HUES6 (cell line): ENCODE measurements around the gene IFT20.

Experiments used
- H3K27ac ChIP-seq: 2 replicates; pipeline ENCODE4 v1.7.0; 2013; ENCODE audit warnings: low read depth, mild to moderate bottlenecking, low read length, inconsistent platforms
- H3K27me3 ChIP-seq: 2 replicates; pipeline ENCODE4 v1.6.1; 2013; ENCODE audit warnings: low read length; ENCODE audit not compliant: control insufficient read depth, insufficient read depth
- H3K36me3 ChIP-seq: 2 replicates; pipeline ENCODE4 v1.6.1; 2013; ENCODE audit warnings: low read length; ENCODE audit not compliant: control insufficient read depth, insufficient read depth
- H3K4me1 ChIP-seq: 2 replicates; pipeline ENCODE4 v1.6.1; 2013; ENCODE audit warnings: low read length; ENCODE audit not compliant: control insufficient read depth, insufficient read depth
- H3K4me3 ChIP-seq: 2 replicates; pipeline ENCODE4 v1.5.1; 2013; ENCODE audit warnings: low read depth, low read length
- H3K9ac ChIP-seq: one replicate; pipeline ENCODE4 v1.6.1; 2013; ENCODE audit warnings: mild to moderate bottlenecking, low read length
- H3K9me3 ChIP-seq: 2 replicates; pipeline ENCODE4 v1.6.1; 2013; ENCODE audit warnings: low read depth, low read length; ENCODE audit not compliant: control insufficient read depth, insufficient read depth

IFT20 gene, protein sequence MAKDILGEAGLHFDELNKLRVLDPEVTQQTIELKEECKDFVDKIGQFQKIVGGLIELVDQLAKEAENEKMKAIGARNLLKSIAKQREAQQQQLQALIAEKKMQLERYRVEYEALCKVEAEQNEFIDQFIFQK

DNA sequence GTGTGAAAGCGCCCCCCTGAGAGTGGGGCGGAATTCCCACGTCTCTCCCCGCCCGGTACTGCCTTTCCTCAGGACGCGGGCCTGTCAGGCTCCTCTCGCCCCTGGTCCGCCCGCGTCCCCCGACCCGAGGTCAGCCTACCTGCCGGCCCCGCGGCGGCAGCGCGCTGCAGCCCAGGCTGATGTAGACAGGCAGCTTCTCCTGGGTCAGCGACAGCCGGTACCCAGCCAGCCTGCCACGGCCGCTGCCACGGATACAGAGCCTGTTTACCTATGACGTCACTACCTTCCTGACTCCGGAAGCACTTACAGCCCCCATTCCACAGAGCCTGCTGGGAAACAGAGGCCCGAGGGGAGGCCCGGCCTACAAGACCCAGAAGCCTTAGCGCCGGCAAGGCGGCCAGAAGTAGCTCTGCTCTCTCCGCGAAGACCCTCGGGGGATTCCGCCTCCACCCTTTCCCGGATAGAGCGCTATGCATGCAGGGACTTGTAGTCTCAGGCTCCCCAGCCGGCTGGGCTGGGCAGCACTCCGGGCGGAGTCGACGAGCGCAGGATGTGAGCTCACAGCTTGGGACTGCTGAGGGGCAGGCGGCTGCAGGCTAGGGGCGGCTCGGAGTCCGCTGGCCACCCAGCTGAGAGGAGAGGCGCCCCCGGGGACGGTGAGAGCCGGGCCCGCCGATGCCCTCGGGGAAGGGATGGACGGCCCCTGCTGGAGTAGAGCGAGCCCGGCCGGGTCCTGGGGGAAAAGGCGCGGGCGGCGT lies at the start of gene IFT20, which contains the start of gene TNFAIP1:
Gene IFT20 (minus strand): TSS at position 272 of the 758 bp plus-strand sequence. CDS start 3,487 bp downstream, outside the sequence.
Gene TNFAIP1 (plus strand): TSS at position 561 of the 758 bp plus-strand sequence. CDS start 3,761 bp downstream, outside the sequence.
- peak within 1 kb of the TSS; percentile 62 for H3K27ac ChIP-seq
- H3K4me1 ChIP-seq = peaks cover 13% of the 10 kb centered on the region
- H3K27me3 ChIP-seq = no peaks in the 10 kb centered on the region
- peak within 1 kb of the TSS; percentile 92 for H3K9ac ChIP-seq
- H3K4me3 ChIP-seq = peak within 1 kb of the TSS; percentile 93
- peaks cover 32% of the 10 kb centered on the region for H3K36me3 ChIP-seq
- H3K9me3 ChIP-seq = no peaks in the 10 kb centered on the region

DNA sequence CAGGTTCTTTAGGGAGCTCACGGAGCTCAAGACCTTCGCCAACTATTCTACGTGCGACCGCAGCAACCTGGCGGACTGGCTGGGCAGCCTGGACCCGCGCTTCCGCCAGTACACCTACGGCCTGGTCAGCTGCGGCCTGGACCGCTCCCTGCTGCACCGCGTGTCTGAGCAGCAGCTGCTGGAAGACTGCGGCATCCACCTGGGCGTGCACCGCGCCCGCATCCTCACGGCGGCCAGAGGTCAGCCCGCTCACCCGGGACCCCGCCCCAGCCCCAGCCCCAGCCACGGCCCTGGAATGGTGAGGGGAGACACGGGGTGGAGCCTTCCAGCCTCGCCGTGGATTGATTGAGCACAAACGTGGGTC lies 49.7 kb upstream of the IFT20 start:
- H3K9ac ChIP-seq = no peak overlapping the region
- H3K36me3 ChIP-seq = no peaks in the 10 kb centered on the region; the same call in 1 of the 2 replicates
- H3K27ac ChIP-seq = no peak overlapping the region
- H3K4me3 ChIP-seq = peak overlapping the region; percentile 69
- peaks cover 69% of the 10 kb centered on the region for H3K27me3 ChIP-seq
- no peaks in the 10 kb centered on the region for H3K9me3 ChIP-seq
- peaks cover 3% of the 10 kb centered on the region; the same call in 1 of the 2 replicates for H3K4me1 ChIP-seq

DNA sequence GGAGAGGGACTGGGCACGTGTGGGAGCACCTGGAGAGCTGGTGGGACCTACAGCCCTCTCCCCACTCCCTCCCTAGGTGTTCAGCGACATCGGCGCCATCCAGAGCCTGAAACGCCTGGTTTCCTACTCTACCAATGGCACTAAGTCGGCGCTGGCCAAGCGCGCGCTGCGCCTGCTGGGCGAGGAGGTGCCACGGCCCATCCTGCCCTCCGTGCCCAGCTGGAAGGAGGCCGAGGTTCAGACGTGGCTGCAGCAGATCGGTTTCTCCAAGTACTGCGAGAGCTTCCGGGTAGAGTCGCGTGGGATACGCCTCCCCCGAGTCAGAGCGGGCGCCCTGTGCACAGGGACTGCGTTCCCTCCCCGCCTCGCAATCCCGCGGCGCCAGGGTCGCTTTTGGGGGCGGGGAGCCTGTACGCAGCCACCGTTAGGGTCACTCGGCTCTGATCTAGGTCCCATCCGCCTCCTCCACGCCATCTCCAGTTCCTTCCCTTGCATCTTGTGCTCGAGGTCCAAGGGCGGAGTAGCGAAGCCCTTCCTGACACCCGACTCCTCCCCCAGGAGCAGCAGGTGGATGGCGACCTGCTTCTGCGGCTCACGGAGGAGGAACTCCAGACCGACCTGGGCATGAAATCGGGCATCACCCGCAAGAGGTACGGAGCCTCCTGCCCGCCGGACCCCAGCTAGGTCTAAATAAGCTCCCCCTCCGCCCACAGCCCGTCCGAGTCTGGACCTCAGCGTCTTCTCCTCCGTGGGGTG lies 49.2 kb upstream of the IFT20 start:
- H3K27me3 ChIP-seq = peaks cover 75% of the 10 kb centered on the region
- peak overlapping the region; percentile 69 for H3K4me3 ChIP-seq
- no peaks in the 10 kb centered on the region for H3K9me3 ChIP-seq
- no peak overlapping the region for H3K27ac ChIP-seq
- peak overlapping the region; percentile 40 for H3K9ac ChIP-seq
- no peaks in the 10 kb centered on the region; the same call in 1 of the 2 replicates for H3K36me3 ChIP-seq
- peaks cover 3% of the 10 kb centered on the region; the same call in 1 of the 2 replicates for H3K4me1 ChIP-seq

DNA sequence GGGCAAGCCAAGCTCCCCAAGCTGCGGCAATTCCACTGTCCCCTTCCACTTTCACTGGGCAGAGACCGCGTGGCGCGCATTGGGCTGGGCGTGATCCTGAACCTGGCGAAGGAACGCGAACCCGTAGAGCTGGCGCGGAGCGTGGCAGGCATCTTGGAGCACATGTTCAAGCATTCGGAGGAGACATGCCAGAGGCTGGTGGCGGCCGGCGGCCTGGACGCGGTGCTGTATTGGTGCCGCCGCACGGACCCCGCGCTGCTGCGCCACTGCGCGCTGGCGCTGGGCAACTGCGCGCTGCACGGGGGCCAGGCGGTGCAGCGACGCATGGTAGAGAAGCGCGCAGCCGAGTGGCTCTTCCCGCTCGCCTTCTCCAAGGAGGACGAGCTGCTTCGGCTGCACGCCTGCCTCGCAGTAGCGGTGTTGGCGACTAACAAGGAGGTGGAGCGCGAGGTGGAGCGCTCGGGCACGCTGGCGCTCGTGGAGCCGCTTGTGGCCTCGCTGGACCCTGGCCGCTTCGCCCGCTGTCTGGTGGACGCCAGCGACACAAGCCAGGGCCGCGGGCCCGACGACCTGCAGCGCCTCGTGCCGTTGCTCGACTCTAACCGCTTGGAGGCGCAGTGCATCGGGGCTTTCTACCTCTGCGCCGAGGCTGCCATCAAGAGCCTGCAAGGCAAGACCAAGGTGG lies 46.0 kb upstream of the IFT20 start:
- Histone ChIP-seq H3K4me1 (peaks cover 3% of the 10 kb centered on the region; the same call in 1 of the 2 replicates), H3K4me3 (peak overlapping the region; percentile 55), H3K36me3 (no peaks in the 10 kb centered on the region), H3K27ac (no peak overlapping the region), H3K27me3 (peaks cover 79% of the 10 kb centered on the region), H3K9me3 (no peaks in the 10 kb centered on the region), H3K9ac (no peak overlapping the region)

DNA sequence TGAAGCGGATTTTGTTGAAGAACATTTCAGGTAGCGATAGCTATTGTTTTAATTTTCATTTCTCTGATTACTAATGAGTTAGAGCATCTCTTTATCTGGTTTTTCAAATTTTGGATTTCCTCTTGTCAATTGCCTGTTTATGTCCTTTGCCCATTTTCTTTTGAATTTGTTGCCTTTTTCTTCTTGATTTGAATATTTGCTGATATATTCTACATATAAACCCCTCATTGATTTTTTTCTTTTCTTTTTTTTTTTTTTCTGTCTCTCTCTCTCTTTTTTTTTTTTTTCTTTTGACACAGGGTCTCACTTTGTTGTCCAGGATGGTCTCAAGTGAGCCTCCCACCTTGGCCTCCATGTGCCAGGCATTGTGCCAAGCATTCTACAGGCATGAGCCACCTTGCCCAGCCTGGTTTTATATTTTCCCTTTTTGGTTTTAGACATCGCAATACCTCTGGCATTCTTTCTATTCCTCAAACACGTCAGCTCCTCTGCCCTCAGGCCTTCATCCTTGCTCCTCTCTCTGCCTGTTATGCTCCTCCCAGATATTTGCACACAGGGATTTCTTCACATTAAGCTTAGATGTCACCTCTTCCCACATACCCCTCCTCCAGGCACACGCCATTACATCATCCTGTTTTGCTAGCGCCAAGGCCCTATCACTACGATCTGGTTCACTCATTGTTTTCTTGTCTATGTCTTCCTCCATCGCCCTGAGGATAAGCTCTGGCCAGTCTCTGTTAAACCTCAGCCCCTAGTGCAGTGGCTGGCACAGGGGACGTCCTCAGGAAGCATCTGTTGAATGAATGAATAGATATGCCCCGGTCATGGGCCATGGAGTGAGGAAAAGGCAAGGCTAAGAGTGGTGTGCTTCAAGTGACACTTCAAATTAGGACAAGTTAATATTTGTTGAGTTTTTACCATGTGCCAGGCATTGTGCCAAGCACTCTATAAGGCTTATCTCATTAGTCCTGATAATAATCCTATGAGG lies 44.8 kb upstream of the IFT20 start:
- Histone ChIP-seq H3K27ac (no peak overlapping the region), H3K36me3 (no peaks in the 10 kb centered on the region), H3K4me3 (no peak overlapping the region), H3K9ac (no peak overlapping the region), H3K9me3 (no peaks in the 10 kb centered on the region), H3K4me1 (no peaks in the 10 kb centered on the region), H3K27me3 (peaks cover 68% of the 10 kb centered on the region)

DNA sequence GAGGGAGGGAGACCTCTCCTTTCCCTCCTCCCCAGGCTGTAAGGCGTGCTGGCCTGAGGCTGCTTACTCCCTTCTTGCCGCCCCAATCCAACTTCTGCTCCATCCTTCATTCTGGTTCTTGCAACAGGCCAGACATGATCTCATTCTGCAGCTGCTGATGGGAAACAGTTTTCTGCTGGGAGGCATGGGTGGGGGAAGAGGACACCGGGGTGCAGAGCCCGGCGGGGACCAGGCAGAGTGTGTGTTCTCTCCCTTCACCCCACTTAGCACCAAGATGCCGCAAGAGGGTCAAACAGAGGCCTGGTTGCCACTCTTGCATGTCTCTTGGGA lies 37.6 kb upstream of the IFT20 start:
- peaks cover 37% of the 10 kb centered on the region for H3K27me3 ChIP-seq
- H3K4me3 ChIP-seq = peak overlapping the region; percentile 74; the same call in 1 of the 2 replicates
- H3K9ac ChIP-seq = no peak overlapping the region
- H3K4me1 ChIP-seq = peaks cover 14% of the 10 kb centered on the region
- H3K9me3 ChIP-seq = no peaks in the 10 kb centered on the region
- H3K27ac ChIP-seq = no peak overlapping the region
- H3K36me3 ChIP-seq = no peaks in the 10 kb centered on the region

DNA sequence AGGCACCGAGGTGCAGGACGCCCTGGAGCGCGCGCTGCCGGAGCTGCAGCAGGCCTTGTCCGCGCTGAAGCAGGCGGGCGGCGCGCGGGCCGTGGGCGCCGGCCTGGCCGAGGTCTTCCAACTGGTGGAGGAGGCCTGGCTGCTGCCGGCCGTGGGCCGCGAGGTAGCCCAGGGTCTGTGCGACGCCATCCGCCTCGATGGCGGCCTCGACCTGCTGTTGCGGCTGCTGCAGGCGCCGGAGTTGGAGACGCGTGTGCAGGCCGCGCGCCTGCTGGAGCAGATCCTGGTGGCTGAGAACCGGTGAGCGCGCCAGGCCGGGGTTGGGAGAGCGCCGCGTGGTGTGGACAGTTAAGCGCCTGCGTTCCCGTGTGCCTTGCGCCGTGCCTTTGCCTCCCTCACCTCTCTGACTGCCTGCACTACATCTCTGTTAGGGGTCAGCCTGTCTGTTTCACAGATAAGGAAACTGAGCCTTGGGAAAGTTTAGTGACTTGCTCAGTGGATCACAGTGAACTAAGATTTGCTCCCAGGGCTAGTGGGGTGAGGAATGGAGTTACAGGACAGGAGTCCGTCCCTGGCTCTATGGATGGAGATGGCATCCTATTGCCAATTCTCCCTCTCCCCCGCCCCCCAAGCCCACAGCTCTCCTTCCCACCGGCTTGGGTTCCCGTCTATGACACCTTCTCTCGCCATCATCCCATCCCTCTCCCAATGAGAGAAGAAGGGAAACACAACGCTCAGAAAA lies 37.1 kb upstream of the IFT20 start:
- H3K9me3 ChIP-seq = no peaks in the 10 kb centered on the region
- H3K4me3 ChIP-seq = peak overlapping the region; percentile 74
- no peak overlapping the region for H3K27ac ChIP-seq
- H3K9ac ChIP-seq = peak overlapping the region; percentile 67
- peaks cover 35% of the 10 kb centered on the region for H3K27me3 ChIP-seq
- no peaks in the 10 kb centered on the region for H3K36me3 ChIP-seq
- H3K4me1 ChIP-seq = peaks cover 14% of the 10 kb centered on the region

DNA sequence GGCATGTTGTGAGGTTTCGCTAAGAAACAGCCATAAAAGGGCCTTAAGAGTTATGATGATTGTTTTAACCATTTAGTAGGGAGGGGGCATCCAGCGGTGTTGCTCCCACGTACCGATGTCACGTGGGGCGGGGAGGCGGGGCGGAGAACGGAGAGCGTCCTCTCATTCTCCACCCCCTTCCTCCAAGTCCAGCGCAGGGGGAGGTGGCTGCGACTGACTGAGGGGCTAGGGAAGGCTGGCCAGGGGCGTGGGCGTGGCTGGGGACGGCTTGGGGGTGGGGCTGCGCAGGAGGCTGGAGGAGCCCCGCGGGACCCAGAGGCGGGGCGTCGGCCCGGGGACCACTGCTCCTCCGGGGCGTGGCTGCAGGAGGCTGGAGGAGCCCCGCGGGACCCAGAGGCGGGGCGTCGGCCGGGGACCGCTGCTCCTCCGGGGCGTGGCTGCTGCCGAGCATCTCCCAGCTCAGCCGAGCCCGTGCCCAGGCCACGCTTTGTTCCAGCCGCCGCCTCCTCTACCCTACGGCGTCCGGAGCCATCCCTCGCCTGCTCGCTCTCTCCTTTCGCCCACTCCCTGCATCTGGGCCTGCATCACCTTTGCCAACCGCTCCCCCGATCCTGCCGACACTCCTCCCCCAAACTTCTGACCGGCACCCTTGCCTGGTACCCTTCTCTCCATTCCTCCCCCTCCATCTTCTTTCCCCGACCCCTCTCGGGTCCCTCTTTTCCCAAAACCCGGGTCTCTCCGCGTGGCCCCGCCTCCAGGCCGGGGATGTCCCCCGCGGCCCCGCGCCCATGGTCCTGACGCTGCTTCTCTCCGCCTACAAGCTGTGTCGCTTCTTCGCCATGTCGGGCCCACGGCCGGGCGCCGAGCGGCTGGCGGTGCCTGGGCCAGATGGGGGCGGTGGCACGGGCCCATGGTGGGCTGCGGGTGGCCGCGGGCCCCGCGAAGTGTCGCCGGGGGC lies 36.3 kb upstream of the IFT20 start, which contains the start of gene SARM1:
Gene SARM1 (plus strand): TSS at position 450 of the 958 bp plus-strand sequence. CDS start 339 bp downstream, at position 789.
- peak within 1 kb of the TSS; percentile 67 for H3K9ac ChIP-seq
- no peak within 1 kb of the TSS; the same call in 1 of the 2 replicates for H3K27ac ChIP-seq
- no peaks in the 10 kb centered on the region for H3K36me3 ChIP-seq
- peaks cover 35% of the 10 kb centered on the region for H3K27me3 ChIP-seq
- H3K4me1 ChIP-seq = peaks cover 14% of the 10 kb centered on the region
- no peaks in the 10 kb centered on the region for H3K9me3 ChIP-seq
- H3K4me3 ChIP-seq = peak within 1 kb of the TSS; percentile 74

DNA sequence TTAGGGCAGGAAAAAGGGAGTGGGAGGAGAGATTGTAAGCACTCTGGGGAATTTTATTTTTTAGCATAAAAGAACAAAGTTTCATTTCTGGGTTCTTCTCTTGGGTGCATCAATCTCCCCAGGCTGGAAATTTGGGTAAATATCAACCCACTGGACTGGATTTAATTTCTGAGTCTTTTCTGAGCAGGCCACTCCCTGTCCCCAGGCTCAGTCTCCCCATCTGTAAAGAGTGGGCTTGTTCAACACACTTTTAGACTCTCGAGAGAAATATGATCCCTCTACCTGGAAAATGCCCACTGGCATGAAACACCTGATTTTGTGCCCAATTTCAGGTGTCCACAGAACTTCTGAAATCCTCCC lies 35.5 kb upstream of the IFT20 start:
- peak overlapping the region; percentile 49 for H3K4me3 ChIP-seq
- H3K9ac ChIP-seq = peak overlapping the region; percentile 4
- no peaks in the 10 kb centered on the region for H3K36me3 ChIP-seq
- H3K9me3 ChIP-seq = no peaks in the 10 kb centered on the region
- H3K27me3 ChIP-seq = peaks cover 35% of the 10 kb centered on the region
- peaks cover 14% of the 10 kb centered on the region for H3K4me1 ChIP-seq
- H3K27ac ChIP-seq = no peak overlapping the region; the same call in 1 of the 2 replicates
